Thyroid gland (tissue), 4 donors: Measurements from ENCODE around the gene OR2B2. TPM values are rescaled to one million over a fixed set of nuclear protein-coding genes. Genes with fewer than 3 reads are reported as not detected.

ENCODE experiments used
- DNase-seq, 2 donors: peaks; one replicate each; pipeline ENCODE4 v3.0.0-alpha.2; 2019
- H3K27ac ChIP-seq, 3 donors: fragments of 200-600 bp; sonication (generic); 1 replicate in 2 of 3; 2 replicates in 1 of 3; pipeline ENCODE4 v1.5.1; 2016 to 2019; ENCODE audit warnings: mild to moderate bottlenecking in 1 of 3, moderate library complexity in 1 of 3
- H3K27me3 ChIP-seq: fragments of 200-600 bp; sonication (generic); one replicate; pipeline ENCODE4 v1.5.1; 2019
- H3K36me3 ChIP-seq, 2 donors: fragments of 200-600 bp; sonication (generic); one replicate each; pipeline ENCODE4 v1.5.1; 2016 to 2019
- H3K4me1 ChIP-seq, 2 donors: fragments of 200-600 bp; sonication (generic); one replicate each; pipeline ENCODE4 v1.5.1; 2017 to 2019
- H3K4me3 ChIP-seq, 3 donors: fragments of 200-600 bp; sonication (generic); replicated peaks in 1 of 3; 1 replicate in 2 of 3; 2 replicates in 1 of 3; pipeline ENCODE4 v1.5.1; 2016; ENCODE audit warnings: mild to moderate bottlenecking in 1 of 3
- H3K9me3 ChIP-seq: fragments of 200-600 bp; sonication (generic); one replicate; pipeline ENCODE4 v1.5.1; 2017
- POLR2A ChIP-seq, 2 donors: fragments of 450-650 bp; IDR thresholded peaks; one replicate each; pipeline ENCODE4 v1.6.1; 2017; ENCODE audit warnings: antibody characterized with exemption in 2 of 2, mild to moderate bottlenecking in 2 of 2, moderate library complexity in 1 of 2
- WGBS, 2 donors: methylation state at CpG; one replicate each; pipeline ENCODE4 v1.1.5; 2017; 5-methylcytosine and 5-hydroxymethylcytosine counted together
- intact Hi-C: fragments of 100-400 bp; cut with DNase I; formaldehyde crosslinking; loops from one replicate; pipeline ENCODE4 v1.15.1; 2023
- total RNA-seq, 4 donors: library from RNA; depleted of rRNA; stranded (reverse); fragments of >200 nt; gene quantifications; one replicate each; pipeline ENCODE4 v1.2.3, GENCODE V29; 2016
- TF ChIP-seq, protein P1 (sequence below), 6 experiments: fragments of 200-600 bp in 3 of 6; fragments of 450-650 bp in 3 of 6; sonication (generic) in 3 of 6; IDR thresholded peaks; one replicate each; pipeline ENCODE4 v1.5.1; 2016 to 2019; ENCODE audit warnings: antibody characterized with exemption in 6 of 6, mild to moderate bottlenecking in 2 of 6, inconsistent platforms in 1 of 6, moderate library complexity in 1 of 6

Gene OR2B2
- total RNA-seq, 4 donors from 2014 or later = not detected

DNA sequence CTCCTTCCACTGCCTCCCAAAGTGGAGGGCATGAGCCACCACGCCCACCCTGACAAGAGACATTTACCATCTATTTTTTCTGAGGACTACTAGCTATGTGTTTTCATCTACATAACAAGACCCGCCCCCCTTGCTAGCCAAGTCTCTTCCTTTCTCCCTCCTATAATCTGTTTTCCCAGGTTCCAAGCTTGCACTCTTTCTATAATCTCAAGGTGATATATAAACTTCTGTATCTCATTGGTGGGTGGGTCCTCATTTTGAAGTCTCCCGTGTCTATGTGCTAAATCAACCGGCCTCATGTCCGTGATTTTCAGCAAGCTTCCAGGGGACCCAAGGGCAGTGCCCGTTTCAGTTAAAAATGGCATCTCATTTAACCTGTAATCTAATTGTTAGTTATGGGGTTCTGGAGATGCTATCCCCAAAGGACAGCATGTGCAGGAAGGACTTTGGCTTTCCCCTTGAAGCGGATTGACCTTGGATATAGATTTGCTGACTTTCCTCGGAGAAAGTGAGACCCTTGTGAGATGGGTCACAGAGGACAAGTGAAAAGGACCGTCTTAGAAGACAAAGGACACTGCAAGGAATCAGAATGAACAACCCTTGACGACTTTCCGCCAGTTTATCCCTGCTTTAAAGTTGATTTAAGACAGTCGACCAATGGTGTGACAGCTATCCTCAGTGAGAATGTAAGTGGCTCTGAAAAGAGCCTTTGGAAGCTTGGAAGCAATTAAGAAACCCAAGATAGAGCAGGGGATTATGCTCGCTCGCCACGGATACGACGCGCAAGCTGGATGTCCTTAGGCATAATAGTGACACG lies 22.4 kb downstream of the OR2B2 start:
- intact Hi-C loops = loop anchor here (10.0 kb wide), 2 partner anchors 715 to 765 kb away; no protein-coding TSS in a partner anchor
- WGBS, 2 donors = 39 to 52% methylated on average over 19 of the region's 19 CpGs
- H3K27ac ChIP-seq = no peak overlapping the region
- DNase-seq = no peak
- H3K27me3 ChIP-seq = no peaks in the 10 kb centered on the region
- no peaks in the 10 kb centered on the region for H3K36me3 ChIP-seq
- TF ChIP-seq POLR2A (IDR thresholded peaks at IDR 0.05) = no peak
- TF ChIP-seq, protein P1, sequence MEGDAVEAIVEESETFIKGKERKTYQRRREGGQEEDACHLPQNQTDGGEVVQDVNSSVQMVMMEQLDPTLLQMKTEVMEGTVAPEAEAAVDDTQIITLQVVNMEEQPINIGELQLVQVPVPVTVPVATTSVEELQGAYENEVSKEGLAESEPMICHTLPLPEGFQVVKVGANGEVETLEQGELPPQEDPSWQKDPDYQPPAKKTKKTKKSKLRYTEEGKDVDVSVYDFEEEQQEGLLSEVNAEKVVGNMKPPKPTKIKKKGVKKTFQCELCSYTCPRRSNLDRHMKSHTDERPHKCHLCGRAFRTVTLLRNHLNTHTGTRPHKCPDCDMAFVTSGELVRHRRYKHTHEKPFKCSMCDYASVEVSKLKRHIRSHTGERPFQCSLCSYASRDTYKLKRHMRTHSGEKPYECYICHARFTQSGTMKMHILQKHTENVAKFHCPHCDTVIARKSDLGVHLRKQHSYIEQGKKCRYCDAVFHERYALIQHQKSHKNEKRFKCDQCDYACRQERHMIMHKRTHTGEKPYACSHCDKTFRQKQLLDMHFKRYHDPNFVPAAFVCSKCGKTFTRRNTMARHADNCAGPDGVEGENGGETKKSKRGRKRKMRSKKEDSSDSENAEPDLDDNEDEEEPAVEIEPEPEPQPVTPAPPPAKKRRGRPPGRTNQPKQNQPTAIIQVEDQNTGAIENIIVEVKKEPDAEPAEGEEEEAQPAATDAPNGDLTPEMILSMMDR (IDR thresholded peaks at IDR 0.05) = no peak
- H3K9me3 ChIP-seq = no peaks in the 10 kb centered on the region
- peak overlapping the region in 1 of 3 donors; percentile 14 for H3K4me3 ChIP-seq
- peaks cover 0 to 13% of the 10 kb centered on the region in 2 donors for H3K4me1 ChIP-seq

DNA sequence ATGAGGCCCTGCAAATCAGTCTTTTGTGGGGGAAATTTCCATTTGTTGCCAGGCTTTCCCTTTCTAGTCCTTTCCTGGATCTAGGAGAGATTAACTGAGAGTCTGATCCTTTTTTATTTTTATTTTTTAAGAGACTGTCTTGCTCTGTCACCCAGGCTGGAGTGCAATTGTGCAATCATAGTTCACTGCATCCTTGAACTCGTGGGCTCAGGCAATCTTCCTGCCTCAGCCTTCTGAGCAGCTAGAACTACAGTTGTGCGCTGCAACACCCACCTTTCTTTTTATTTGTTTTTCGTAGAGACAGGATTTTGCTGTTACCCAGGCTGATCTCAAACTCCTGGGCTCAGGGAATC lies 22.9 kb downstream of the OR2B2 start:
- peaks cover 0 to 13% of the 10 kb centered on the region in 2 donors for H3K4me1 ChIP-seq
- no peaks in the 10 kb centered on the region for H3K36me3 ChIP-seq
- TF ChIP-seq, protein P1 (IDR thresholded peaks at IDR 0.05) = no peak
- TF ChIP-seq POLR2A (IDR thresholded peaks at IDR 0.05) = no peak
- H3K4me3 ChIP-seq = no peak overlapping the region
- intact Hi-C loops = no loop called here
- 69 to 72% methylated on average over 3 of the region's 3 CpGs for WGBS, 2 donors
- DNase-seq = no peak
- no peaks in the 10 kb centered on the region for H3K9me3 ChIP-seq
- no peak overlapping the region for H3K27ac ChIP-seq
- no peaks in the 10 kb centered on the region for H3K27me3 ChIP-seq

DNA sequence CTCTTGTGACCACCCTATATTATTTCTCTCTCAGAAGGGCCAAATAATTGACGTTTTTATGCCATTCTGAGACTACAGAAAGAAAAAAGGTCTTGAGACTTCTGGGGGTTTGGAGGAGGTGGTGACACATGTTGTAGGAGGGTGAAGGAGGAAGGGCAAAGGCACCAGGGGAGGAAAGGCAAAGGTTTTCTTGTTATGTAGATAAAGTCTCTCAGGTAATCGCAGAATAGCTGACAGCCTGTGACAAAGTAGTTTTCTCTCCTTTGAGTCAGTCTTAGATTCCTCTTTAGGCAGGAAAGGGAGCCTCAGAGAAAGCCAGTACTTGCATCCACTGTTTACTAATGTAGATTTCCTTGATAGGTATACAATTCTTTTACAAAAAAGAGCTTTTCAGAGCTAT lies 23.6 kb downstream of the OR2B2 start:
- DNase-seq = no peak
- 79 to 81% methylated on average over 2 of the region's 2 CpGs for WGBS, 2 donors
- Histone ChIP-seq H3K36me3 (no peaks in the 10 kb centered on the region), H3K27me3 (no peaks in the 10 kb centered on the region), H3K4me1 (peaks cover 0 to 13% of the 10 kb centered on the region in 2 donors), H3K4me3 (no peak overlapping the region), H3K9me3 (no peaks in the 10 kb centered on the region), H3K27ac (no peak overlapping the region)
- intact Hi-C loops = no loop called here
- TF ChIP-seq, protein P1 (IDR thresholded peaks at IDR 0.05) = no peak
- TF ChIP-seq POLR2A (IDR thresholded peaks at IDR 0.05) = no peak

DNA sequence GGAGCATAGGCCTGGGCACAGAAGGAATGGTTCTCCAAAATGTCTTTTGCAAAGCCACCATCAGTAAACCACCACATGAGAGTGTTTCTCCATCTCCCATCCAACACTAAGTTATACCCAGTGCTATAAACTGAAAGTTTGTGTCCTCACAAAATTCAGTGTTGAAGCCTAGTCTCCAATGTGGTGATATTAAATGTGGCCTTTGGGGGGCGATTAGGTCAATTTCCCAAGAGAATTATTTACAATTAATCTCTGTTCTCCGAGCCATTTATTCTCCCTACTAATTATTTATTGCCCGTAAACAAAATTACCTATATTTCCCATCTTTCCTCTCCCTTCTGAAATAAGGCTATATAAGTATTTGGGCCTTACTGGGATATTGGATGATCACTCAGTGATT lies 26.1 kb downstream of the OR2B2 start:
- WGBS, 2 donors = 83 to 84% methylated on average over 3 of the region's 3 CpGs
- Histone ChIP-seq H3K4me1 (peaks cover 0 to 7% of the 10 kb centered on the region in 2 donors), H3K36me3 (no peaks in the 10 kb centered on the region), H3K9me3 (no peaks in the 10 kb centered on the region), H3K27me3 (no peaks in the 10 kb centered on the region), H3K27ac (no peak overlapping the region), H3K4me3 (no peak overlapping the region)
- no peak for DNase-seq
- intact Hi-C loops = no loop called here
- TF ChIP-seq, protein P1 (IDR thresholded peaks at IDR 0.05) = no peak
- TF ChIP-seq POLR2A (IDR thresholded peaks at IDR 0.05) = no peak

DNA sequence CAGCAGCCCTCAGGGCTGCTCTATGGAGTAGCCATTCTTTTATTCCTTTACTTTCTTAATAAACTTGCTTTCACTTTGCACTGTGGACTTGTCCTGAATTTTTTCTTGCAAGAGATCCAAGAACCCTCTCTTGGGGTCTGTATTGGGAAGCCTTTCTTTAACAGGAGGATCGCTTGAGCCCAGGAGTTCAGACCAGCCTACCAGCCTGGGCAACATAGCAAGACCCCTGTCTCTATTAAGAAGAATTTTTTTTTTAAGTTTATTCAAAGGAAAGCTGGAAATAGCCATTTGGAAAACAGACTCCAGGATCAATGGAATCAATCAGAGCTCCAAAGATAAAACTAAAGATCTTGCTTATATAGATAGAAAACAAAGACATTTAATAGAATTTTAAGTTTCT lies 29.1 kb downstream of the OR2B2 start:
- no peaks in the 10 kb centered on the region for H3K9me3 ChIP-seq
- no peak for DNase-seq

More for the DNA sequence above, 29.1 kb downstream of the OR2B2 start:
- intact Hi-C loops = no loop called here
- H3K4me1 ChIP-seq = no peaks in the 10 kb centered on the region
- TF ChIP-seq POLR2A (IDR thresholded peaks at IDR 0.05) = no peak
- TF ChIP-seq, protein P1 (IDR thresholded peaks at IDR 0.05) = no peak
- no peak overlapping the region for H3K27ac ChIP-seq
- H3K4me3 ChIP-seq = no peak overlapping the region
- WGBS, 2 donors = 93 to 97% methylated on average over 1 of the region's 1 CpG
- H3K36me3 ChIP-seq = no peaks in the 10 kb centered on the region
- no peaks in the 10 kb centered on the region for H3K27me3 ChIP-seq
